K562 (cell line): ENCODE measurements around the gene IP6K2. TPM values are rescaled to one million over a fixed set of nuclear protein-coding genes. Genes with fewer than 3 reads are reported as not detected.

Experiments used
- CCNT2 ChIP-seq: IDR thresholded peaks from 2 replicates; pipeline ENCODE4 v1.6.1; 2011; ENCODE audit warnings: borderline replicate concordance, low read depth, mild to moderate bottlenecking, moderate library complexity, mixed read lengths, low read length; ENCODE audit not compliant: insufficient read length; ENCODE audit errors: extremely low read depth
- ILF3 ChIP-seq: fragments of 450-650 bp; IDR thresholded peaks from 2 replicates; pipeline ENCODE4 v1.6.1; 2018; ENCODE audit warnings: antibody characterized with exemption, mild to moderate bottlenecking, moderate library complexity, borderline replicate concordance
- MAZ ChIP-seq, 2 experiments: fragments of 450-650 bp in 1 of 2; sonication (generic) in 1 of 2; formaldehyde crosslinking; IDR thresholded peaks in 1 of 2; conservative IDR thresholded peaks in 1 of 2; 2 replicates each; pipeline versions ENCODE4 v1.4.0 to v1.5.0; 2020; ENCODE audit warnings: mild to moderate bottlenecking in 1 of 2, missing genetic modification reagents in 1 of 2
- MED1 ChIP-seq: sonication (generic); formaldehyde crosslinking; IDR thresholded peaks from 2 replicates; pipeline ENCODE4 v1.8.1; 2023; ENCODE audit warnings: missing genetic modification reagents, borderline replicate concordance
- MYC ChIP-seq, 2 experiments: fragments of 250-450 bp in 1 of 2; sonication (Bioruptor Pico) in 1 of 2; IDR thresholded peaks; 2 replicates each; pipeline versions ENCODE4 v1.5.1 to v1.6.1; 2012 to 2021; ENCODE audit warnings: low read depth in 2 of 2, borderline replicate concordance in 1 of 2, improper control_type of control experiment in 1 of 2, low read length in 1 of 2, mild to moderate bottlenecking in 1 of 2, moderate library complexity in 1 of 2
- POLR2B ChIP-seq: fragments of 450-650 bp; IDR thresholded peaks from 2 replicates; pipeline ENCODE4 v1.6.1; 2018; ENCODE audit warnings: low read depth; ENCODE audit not compliant: partially characterized antibody
- RBM15 ChIP-seq: fragments of 200-400 bp; formaldehyde crosslinking; IDR thresholded peaks from 2 replicates; pipeline ENCODE4 v1.6.1; 2018; ENCODE audit warnings: mild to moderate bottlenecking, low read length, moderate library complexity; ENCODE audit not compliant: insufficient read depth
- SIN3A ChIP-seq, 2 experiments: fragments of 150-350 bp in 1 of 2; IDR thresholded peaks; 2 replicates each; pipeline ENCODE4 v1.6.1; 2011 to 2016; ENCODE audit warnings: borderline replicate concordance in 2 of 2, low read depth in 2 of 2, low read length in 2 of 2, mild to moderate bottlenecking in 2 of 2, moderate library complexity in 2 of 2; ENCODE audit not compliant: control insufficient read depth in 1 of 2
- SNIP1 ChIP-seq: fragments of 450-650 bp; IDR thresholded peaks from 2 replicates; pipeline ENCODE4 v1.7.1; 2017; ENCODE audit warnings: low read depth, mild to moderate bottlenecking
- SUPT5H ChIP-seq: fragments of 450-650 bp; IDR thresholded peaks from 2 replicates; pipeline ENCODE4 v1.6.1; 2016
- ZC3H11A ChIP-seq: IDR thresholded peaks from 2 replicates; pipeline ENCODE4 v1.6.1; 2012; ENCODE audit warnings: low read depth, low read length, improper control_type of control experiment
- ZNF274 ChIP-seq: IDR thresholded peaks from 2 replicates; pipeline ENCODE4 v1.6.1; 2011; ENCODE audit warnings: low read depth, mild to moderate bottlenecking, low read length, moderate library complexity, borderline replicate concordance
- ZNF280B ChIP-seq: fragments of 250-450 bp; sonication (Bioruptor Pico); IDR thresholded peaks from 2 replicates; pipeline ENCODE4 v1.5.1; 2021; ENCODE audit warnings: mild to moderate bottlenecking
- ZNF311 ChIP-seq: fragments of 250-450 bp; sonication (Bioruptor Pico); IDR thresholded peaks from 2 replicates; pipeline ENCODE4 v1.4.0; 2020; ENCODE audit warnings: mild to moderate bottlenecking, moderate library complexity
- ZNF639 ChIP-seq, 2 experiments: fragments of 200-800 bp in 1 of 2; sonication (Bioruptor generic) in 1 of 2; sonication (generic) in 1 of 2; formaldehyde crosslinking in 1 of 2; IDR thresholded peaks in 1 of 2; conservative IDR thresholded peaks in 1 of 2; 2 replicates each; pipeline versions ENCODE4 v1.5.0 to v1.6.1; 2016 to 2020; ENCODE audit warnings: missing compliant biosample characterization in 1 of 2, missing genetic modification characterization in 1 of 2, missing genetic modification reagents in 1 of 2
- ZNF77 ChIP-seq: fragments of 250-450 bp; sonication (Bioruptor Pico); IDR thresholded peaks from 2 replicates; pipeline ENCODE4 v1.5.0; 2020
- polyA plus RNA-seq, 8 experiments: library from polyadenylated mRNA; depleted of rRNA in 4 of 8; stranded (reverse) in 5 of 8; unstranded in 3 of 8; fragments of >200 nt; fragmentation: Nextera tagmentation in 2 of 8; fragmentation: Illumina TruSeq in 1 of 8; extraction: Ambion mirVana in 2 of 8; extraction: Trizol in 1 of 8; gene quantifications; 2 replicates each; pipeline versions ENCODE4 v1.2.1 to v1.2.3, GENCODE V29; 2011 to 2014; ENCODE audit warnings: inconsistent platforms in 1 of 8, missing spikeins in 1 of 8
- total RNA-seq, 7 experiments: library from RNA; depleted of rRNA in 6 of 7; stranded (reverse); fragments of >200 nt in 6 of 7; fragmentation: Illumina TruSeq in 2 of 7; extraction: Trizol in 2 of 7; gene quantifications; 2 replicates each; pipeline versions ENCODE4 v1.2.1 to v1.2.3, GENCODE V29; 2011 to 2021; ENCODE audit warnings: low replicate concordance in 1 of 7
- TF ChIP-seq, protein P1 (sequence below): sonication (generic); formaldehyde crosslinking; IDR thresholded peaks from 2 replicates; pipeline ENCODE4 v1.8.0; 2023; ENCODE audit warnings: mild to moderate bottlenecking, missing genetic modification reagents

IP6K2 gene
- total and polyA plus RNA-seq, 9 of the 15 experiments (the other 6 are each of a cell fraction or from before 2014, with no cell fraction given): 19.6 to 78.1 (median 48.0) TPM

DNA sequence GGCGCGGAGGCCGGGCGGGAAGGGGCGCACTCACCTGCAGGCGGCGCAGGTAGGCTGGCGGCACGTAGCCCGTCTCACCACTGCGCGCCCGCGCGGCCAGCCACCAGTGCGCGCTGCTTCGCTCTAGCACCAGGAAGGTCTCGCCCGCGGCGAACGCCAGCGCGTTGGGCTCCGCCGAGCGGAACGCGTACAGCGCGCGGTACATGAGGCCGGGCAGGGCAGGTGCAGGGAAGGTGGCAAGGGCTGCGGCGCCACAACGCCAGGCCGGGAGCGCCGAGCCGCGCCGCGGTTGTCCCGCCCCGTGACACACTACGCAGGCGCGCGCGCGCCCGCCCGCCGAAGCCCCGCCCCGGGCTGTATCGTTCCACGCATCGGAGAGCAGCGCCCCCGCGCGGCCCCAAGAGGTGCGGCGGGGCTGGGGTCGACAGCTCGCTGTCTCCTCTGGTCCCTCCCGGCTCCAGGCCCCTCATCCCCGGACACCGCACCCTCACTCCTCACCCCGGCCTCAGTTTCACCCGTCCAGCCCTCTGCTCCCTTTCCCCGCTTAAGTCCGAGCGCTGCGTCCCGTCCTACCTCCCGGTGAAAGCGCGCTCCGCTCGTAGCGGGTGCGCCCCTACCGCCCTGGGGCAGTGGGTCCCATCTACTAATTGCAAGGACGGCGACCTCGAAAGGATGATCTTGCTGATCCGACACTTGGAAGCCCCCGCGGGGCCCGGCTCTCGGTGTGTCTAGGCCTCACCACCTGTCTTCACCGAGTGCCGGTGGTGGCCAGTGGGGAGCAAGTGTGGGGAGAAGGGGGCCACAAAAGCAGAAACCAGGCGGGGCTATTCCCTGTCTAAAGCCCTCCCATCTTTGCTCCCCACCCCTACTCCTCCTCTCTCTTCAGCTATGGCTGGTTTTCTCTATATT, 31.2 kb downstream of the IP6K2 start, which contains the start of gene NCKIPSD (continued):
- no peak for TF ChIP-seq MED1 (CRISPR knock-in tag)
- TF ChIP-seq RBM15: no peak
- TF ChIP-seq POLR2B: no peak
- 0 out of 4 replicates have a peak, but pooled peaks of 1 of the 2 experiments have one; percentile 36 for TF ChIP-seq ZNF639 (CRISPR knock-in tag; conservative IDR thresholded peaks at IDR 0.05 in 1 of 2, IDR thresholded peaks at IDR 0.05 in 1 of 2)
- TF ChIP-seq ZNF77: no peak
- TF ChIP-seq ZNF274: no peak
- peak in 1 of 2 experiments; percentile 54; a peak in 1 of 4 replicates for TF ChIP-seq SIN3A (IDR thresholded peaks at IDR 0.05; ENCODE audit: borderline replicate concordance in 2 of 2, control insufficient read depth in 1 of 2, low read depth in 2 of 2, low read length in 2 of 2)
- TF ChIP-seq MAZ (CRISPR knock-in tag; conservative IDR thresholded peaks at IDR 0.05 in 1 of 2, IDR thresholded peaks at IDR 0.05 in 1 of 2): peak in 1 of 2 experiments; percentile 87; a peak in 3 of 4 replicates
- no peak for TF ChIP-seq SNIP1
- TF ChIP-seq CCNT2: peak; percentile 47
- peak; percentile 65; the same call in 1 of the 2 replicates for TF ChIP-seq SUPT5H
- no peak for TF ChIP-seq ZC3H11A
- peak; percentile 52; the same call in 1 of the 2 replicates for TF ChIP-seq MYC (IDR thresholded peaks at IDR 0.05; ENCODE audit: low read depth, low read length)
- TF ChIP-seq MYC (CRISPR knock-in tag; IDR thresholded peaks at IDR 0.05; ENCODE audit: borderline replicate concordance, low read depth): no peak
- TF ChIP-seq, protein P1, sequence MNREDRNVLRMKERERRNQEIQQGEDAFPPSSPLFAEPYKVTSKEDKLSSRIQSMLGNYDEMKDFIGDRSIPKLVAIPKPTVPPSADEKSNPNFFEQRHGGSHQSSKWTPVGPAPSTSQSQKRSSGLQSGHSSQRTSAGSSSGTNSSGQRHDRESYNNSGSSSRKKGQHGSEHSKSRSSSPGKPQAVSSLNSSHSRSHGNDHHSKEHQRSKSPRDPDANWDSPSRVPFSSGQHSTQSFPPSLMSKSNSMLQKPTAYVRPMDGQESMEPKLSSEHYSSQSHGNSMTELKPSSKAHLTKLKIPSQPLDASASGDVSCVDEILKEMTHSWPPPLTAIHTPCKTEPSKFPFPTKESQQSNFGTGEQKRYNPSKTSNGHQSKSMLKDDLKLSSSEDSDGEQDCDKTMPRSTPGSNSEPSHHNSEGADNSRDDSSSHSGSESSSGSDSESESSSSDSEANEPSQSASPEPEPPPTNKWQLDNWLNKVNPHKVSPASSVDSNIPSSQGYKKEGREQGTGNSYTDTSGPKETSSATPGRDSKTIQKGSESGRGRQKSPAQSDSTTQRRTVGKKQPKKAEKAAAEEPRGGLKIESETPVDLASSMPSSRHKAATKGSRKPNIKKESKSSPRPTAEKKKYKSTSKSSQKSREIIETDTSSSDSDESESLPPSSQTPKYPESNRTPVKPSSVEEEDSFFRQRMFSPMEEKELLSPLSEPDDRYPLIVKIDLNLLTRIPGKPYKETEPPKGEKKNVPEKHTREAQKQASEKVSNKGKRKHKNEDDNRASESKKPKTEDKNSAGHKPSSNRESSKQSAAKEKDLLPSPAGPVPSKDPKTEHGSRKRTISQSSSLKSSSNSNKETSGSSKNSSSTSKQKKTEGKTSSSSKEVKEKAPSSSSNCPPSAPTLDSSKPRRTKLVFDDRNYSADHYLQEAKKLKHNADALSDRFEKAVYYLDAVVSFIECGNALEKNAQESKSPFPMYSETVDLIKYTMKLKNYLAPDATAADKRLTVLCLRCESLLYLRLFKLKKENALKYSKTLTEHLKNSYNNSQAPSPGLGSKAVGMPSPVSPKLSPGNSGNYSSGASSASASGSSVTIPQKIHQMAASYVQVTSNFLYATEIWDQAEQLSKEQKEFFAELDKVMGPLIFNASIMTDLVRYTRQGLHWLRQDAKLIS (CRISPR knock-in tag): no peak
- TF ChIP-seq ILF3: peak; percentile 62; the same call in 1 of the 2 replicates
- TF ChIP-seq ZNF280B (CRISPR knock-in tag): no peak
- TF ChIP-seq ZNF311 (CRISPR knock-in tag): no peak
